Stimulated activated naive CD4-positive, alpha-beta T cell (primary cell): ENCODE results near the gene HMGCS2.
"Not testable (repeated sequence)": the region's sequence is repeated elsewhere in the genome, so short reads cannot be mapped to it uniquely, and the experiment has no call there.

ENCODE experiments used
- DNase-seq, 6 experiments: peaks; one replicate each; lab custom pipeline; 2025; lab: John Stamatoyannopoulos, UW

The HMGCS2 gene

GRCh38 chr1:119731060-119731459 is 37.6 kb downstream of the HMGCS2 start:
- no peak for DNase-seq

- no peak for DNase-seq
These were observed 39.7 kb downstream of the HMGCS2 start for GRCh38 chr1:119729044-119729443.

GRCh38 chr1:119727991-119728390 is 40.7 kb downstream of the HMGCS2 start:
- DNase-seq = no peak

GRCh38 chr1:119725626-119726025 is 43.1 kb downstream of the HMGCS2 start:
- DNase-seq = peak in 2 of 6 experiments; percentile 17 to 27

- no peak for DNase-seq
These were observed 44.0 kb downstream of the HMGCS2 start for GRCh38 chr1:119724611-119725218.

GRCh38 chr1:119721896-119722295 is 46.8 kb downstream of the HMGCS2 start:
- DNase-seq = no peak

GRCh38 chr1:119720866-119721440 is 47.8 kb downstream of the HMGCS2 start:
- no peak for DNase-seq

- no peak for DNase-seq
These were observed 49.7 kb downstream of the HMGCS2 start for GRCh38 chr1:119718972-119719371.

- no peak for DNase-seq
These were observed 50.3 kb downstream of the HMGCS2 start for GRCh38 chr1:119718409-119718808.

- no peak for DNase-seq
These were observed 53.2 kb downstream of the HMGCS2 start for GRCh38 chr1:119715542-119715941.

GRCh38 chr1:119714583-119714982 is 54.1 kb downstream of the HMGCS2 start:
- DNase-seq = no peak

GRCh38 chr1:119713749-119714456 is 54.8 kb downstream of the HMGCS2 start:
- DNase-seq = no peak

GRCh38 chr1:119713039-119713748 is 55.5 kb downstream of the HMGCS2 start:
- no peak for DNase-seq

- DNase-seq = peak in 3 of 6 experiments; percentile 12 to 37 (median 18)
These were observed 56.2 kb downstream of the HMGCS2 start for GRCh38 chr1:119712342-119713038.

GRCh38 chr1:119711804-119712341 is 56.8 kb downstream of the HMGCS2 start, which contains the start of gene PHGDH:
TSS of gene PHGDH (plus strand) at chr1:119711934. CDS start at chr1:119712023, 89 bp downstream.
- peak in 4 of 6 experiments; percentile 12 to 43 (median 17) for DNase-seq

- not testable (repeated sequence) for DNase-seq
These were observed 57.3 kb downstream of the HMGCS2 start for GRCh38 chr1:119711356-119711803.

- not testable (repeated sequence) for DNase-seq
These were observed 62.1 kb downstream of the HMGCS2 start for GRCh38 chr1:119706599-119706998.

GRCh38 chr1:119703666-119704450 is 64.8 kb downstream of the HMGCS2 start:
- DNase-seq = no peak

- DNase-seq = no peak
These were observed 66.3 kb downstream of the HMGCS2 start for GRCh38 chr1:119702384-119702783.

- DNase-seq = no peak
These were observed 67.0 kb downstream of the HMGCS2 start for GRCh38 chr1:119701659-119702058.

- no peak for DNase-seq
These were observed 68.4 kb downstream of the HMGCS2 start for GRCh38 chr1:119700326-119700725.
